ENCODE measurements around the gene CIBAR2.

DNA sequence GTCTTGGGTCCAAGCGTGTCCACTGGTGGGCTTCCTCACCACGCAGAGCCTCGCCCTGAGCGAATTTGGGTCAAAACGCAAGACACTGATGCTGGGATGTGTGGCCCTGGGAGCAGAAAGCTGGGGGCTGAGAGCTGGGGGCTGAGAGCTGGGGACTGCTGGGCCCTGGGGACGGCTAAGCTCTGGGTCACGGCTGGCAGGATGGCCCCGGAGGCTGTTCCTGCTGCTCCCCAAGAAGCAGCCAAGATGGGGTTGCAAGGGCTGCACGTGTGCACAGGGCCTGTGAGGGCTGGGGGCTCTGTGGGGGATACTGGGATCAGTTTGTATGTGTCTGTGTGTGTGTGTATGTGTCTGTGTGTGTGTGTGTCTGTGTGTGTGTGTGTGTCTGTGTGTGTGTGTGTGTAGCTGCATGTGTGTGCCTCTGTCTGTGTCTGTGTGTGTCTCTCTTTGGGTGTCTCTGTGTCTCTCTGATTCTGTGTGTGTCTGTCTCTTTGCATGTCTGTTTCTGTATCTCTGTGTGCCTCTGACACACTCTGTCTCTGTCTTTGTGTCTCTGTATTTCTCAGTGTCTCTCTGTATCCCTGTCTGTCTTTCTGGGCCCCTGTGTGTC is 38.2 kb upstream of the CIBAR2 start:
- TF ChIP-seq, protein P1, sequence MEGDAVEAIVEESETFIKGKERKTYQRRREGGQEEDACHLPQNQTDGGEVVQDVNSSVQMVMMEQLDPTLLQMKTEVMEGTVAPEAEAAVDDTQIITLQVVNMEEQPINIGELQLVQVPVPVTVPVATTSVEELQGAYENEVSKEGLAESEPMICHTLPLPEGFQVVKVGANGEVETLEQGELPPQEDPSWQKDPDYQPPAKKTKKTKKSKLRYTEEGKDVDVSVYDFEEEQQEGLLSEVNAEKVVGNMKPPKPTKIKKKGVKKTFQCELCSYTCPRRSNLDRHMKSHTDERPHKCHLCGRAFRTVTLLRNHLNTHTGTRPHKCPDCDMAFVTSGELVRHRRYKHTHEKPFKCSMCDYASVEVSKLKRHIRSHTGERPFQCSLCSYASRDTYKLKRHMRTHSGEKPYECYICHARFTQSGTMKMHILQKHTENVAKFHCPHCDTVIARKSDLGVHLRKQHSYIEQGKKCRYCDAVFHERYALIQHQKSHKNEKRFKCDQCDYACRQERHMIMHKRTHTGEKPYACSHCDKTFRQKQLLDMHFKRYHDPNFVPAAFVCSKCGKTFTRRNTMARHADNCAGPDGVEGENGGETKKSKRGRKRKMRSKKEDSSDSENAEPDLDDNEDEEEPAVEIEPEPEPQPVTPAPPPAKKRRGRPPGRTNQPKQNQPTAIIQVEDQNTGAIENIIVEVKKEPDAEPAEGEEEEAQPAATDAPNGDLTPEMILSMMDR (IDR thresholded peaks at IDR 0.05; ENCODE audit: insufficient read depth, low read length): no peak
- TF ChIP-seq, protein P2, sequence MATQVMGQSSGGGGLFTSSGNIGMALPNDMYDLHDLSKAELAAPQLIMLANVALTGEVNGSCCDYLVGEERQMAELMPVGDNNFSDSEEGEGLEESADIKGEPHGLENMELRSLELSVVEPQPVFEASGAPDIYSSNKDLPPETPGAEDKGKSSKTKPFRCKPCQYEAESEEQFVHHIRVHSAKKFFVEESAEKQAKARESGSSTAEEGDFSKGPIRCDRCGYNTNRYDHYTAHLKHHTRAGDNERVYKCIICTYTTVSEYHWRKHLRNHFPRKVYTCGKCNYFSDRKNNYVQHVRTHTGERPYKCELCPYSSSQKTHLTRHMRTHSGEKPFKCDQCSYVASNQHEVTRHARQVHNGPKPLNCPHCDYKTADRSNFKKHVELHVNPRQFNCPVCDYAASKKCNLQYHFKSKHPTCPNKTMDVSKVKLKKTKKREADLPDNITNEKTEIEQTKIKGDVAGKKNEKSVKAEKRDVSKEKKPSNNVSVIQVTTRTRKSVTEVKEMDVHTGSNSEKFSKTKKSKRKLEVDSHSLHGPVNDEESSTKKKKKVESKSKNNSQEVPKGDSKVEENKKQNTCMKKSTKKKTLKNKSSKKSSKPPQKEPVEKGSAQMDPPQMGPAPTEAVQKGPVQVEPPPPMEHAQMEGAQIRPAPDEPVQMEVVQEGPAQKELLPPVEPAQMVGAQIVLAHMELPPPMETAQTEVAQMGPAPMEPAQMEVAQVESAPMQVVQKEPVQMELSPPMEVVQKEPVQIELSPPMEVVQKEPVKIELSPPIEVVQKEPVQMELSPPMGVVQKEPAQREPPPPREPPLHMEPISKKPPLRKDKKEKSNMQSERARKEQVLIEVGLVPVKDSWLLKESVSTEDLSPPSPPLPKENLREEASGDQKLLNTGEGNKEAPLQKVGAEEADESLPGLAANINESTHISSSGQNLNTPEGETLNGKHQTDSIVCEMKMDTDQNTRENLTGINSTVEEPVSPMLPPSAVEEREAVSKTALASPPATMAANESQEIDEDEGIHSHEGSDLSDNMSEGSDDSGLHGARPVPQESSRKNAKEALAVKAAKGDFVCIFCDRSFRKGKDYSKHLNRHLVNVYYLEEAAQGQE (IDR thresholded peaks at IDR 0.05; ENCODE audit: insufficient replicate concordance, low read depth): no peak

Data from HL-60 (cell line).